Stomach (tissue), 9 donors: ENCODE results near the gene LRRC4C. TPM values are rescaled to one million over a fixed set of nuclear protein-coding genes. Genes with fewer than 3 reads are reported as not detected.

Source experiments
- DNase-seq, 2 donors: peaks; one replicate each; pipeline versions ENCODE4 v3.0.0 to v3.0.0-alpha.2; 2013 to 2019
- H3K27ac ChIP-seq, 5 donors: fragments of 200-600 bp in 4 of 5; sonication (generic) in 4 of 5; one replicate each; pipeline ENCODE4 v1.5.1; 2013 to 2019; ENCODE audit warnings: mild to moderate bottlenecking in 1 of 5, moderate library complexity in 1 of 5
- H3K27me3 ChIP-seq, 3 donors: fragments of 200-600 bp; sonication (generic); one replicate each; pipeline ENCODE4 v1.5.1; 2017 to 2019; ENCODE audit warnings: mixed run types in 1 of 3
- H3K36me3 ChIP-seq, 4 donors: fragments of 200-600 bp; sonication (generic); 1 replicate in 3 of 4; 2 replicates in 1 of 4; pipeline ENCODE4 v1.5.1; 2016 to 2019
- H3K4me1 ChIP-seq, 4 donors: fragments of 200-600 bp; sonication (generic); one replicate each; pipeline ENCODE4 v1.5.1; 2016 to 2019
- H3K4me3 ChIP-seq, 4 donors: fragments of 200-600 bp; sonication (generic) in 3 of 4; one replicate each; pipeline ENCODE4 v1.5.1; 2016 to 2019; ENCODE audit warnings: mild to moderate bottlenecking in 1 of 4
- H3K9me3 ChIP-seq, 4 donors: fragments of 200-600 bp; sonication (generic); one replicate each; pipeline ENCODE4 v1.5.1; 2016 to 2019
- CTCF ChIP-seq, 7 experiments: fragments of 450-650 bp in 4 of 7; fragments of 200-600 bp in 3 of 7; sonication (generic) in 3 of 7; IDR thresholded peaks; one replicate each; pipeline ENCODE4 v1.5.1; 2016 to 2019; ENCODE audit warnings: antibody characterized with exemption in 7 of 7, control low read depth in 2 of 7, mild to moderate bottlenecking in 1 of 7
- EP300 ChIP-seq: sonication (generic); formaldehyde crosslinking; IDR thresholded peaks from one replicate; pipeline ENCODE4 v1.6.1; 2017; ENCODE audit warnings: antibody characterized with exemption
- POLR2A ChIP-seq, 4 donors: fragments of 450-650 bp; IDR thresholded peaks; one replicate each; pipeline ENCODE4 v1.6.1; 2016; ENCODE audit warnings: antibody characterized with exemption in 4 of 4, control low read depth in 2 of 4, mild to moderate bottlenecking in 1 of 4, moderate library complexity in 1 of 4
- POLR2AphosphoS5 ChIP-seq, 3 donors: sonication (generic); formaldehyde crosslinking; IDR thresholded peaks; one replicate each; pipeline ENCODE4 v1.6.1; 2016; ENCODE audit warnings: antibody characterized with exemption in 3 of 3
- WGBS, 5 donors: extraction: QIAGEN DNeasy Blood & Tissue Kit in 3 of 5; methylation state at CpG; one replicate each; pipeline versions ENCODE4 v1.1.5 to v1.1.7; 2013 to 2018; 5-methylcytosine and 5-hydroxymethylcytosine counted together
- intact Hi-C: fragments of 100-400 bp; cut with DNase I; formaldehyde crosslinking; loops from one replicate; pipeline ENCODE4 v1.15.1; 2023; ENCODE audit warnings: low total_unique reads
- polyA plus RNA-seq, 3 donors: library from polyadenylated mRNA; stranded (reverse); fragments of 200-250 nt; gene quantifications; one replicate each; pipeline ENCODE4 v1.2.3, GENCODE V29; 2013
- total RNA-seq, 5 donors: library from RNA; depleted of rRNA; stranded (reverse); fragments of >200 nt; gene quantifications; one replicate each; pipeline versions ENCODE4 v1.1.0 to v1.2.3, GENCODE V29; 2014 to 2016
- donor health status: healthy with polysubstance abuse.
- donor health status: Bipolar disorder and iron deficiency.
- donor health status: healthy.

Gene LRRC4C
- total and polyA plus RNA-seq, 8 donors, result 0.31 to 3.3 (median 0.45) TPM; not detected in 4

GRCh38 chr11:40732132-40732531 lies 727.3 kb downstream of the LRRC4C start:
- DNase-seq, result peak in 1 of 2 donors; percentile 8

GRCh38 chr11:40722179-40722795 lies 737.2 kb downstream of the LRRC4C start:
- Histone ChIP-seq H3K4me1 (no peaks in the 10 kb centered on the region), H3K9me3 (no peaks in the 10 kb centered on the region), H3K4me3 (no peak overlapping the region), H3K27ac (no peak overlapping the region), H3K27me3 (no peaks in the 10 kb centered on the region), H3K36me3 (no peaks in the 10 kb centered on the region)
- TF ChIP-seq EP300 (no peak), CTCF (IDR thresholded peaks at IDR 0.05) (peak in 3 of 7 experiments; percentile 34 to 40 (median 38)), POLR2AphosphoS5 (IDR thresholded peaks at IDR 0.05) (no peak)
- intact Hi-C loops, result no loop called here
- DNase-seq, result peak in 1 of 2 donors; percentile 29
- WGBS, 5 donors, result 23 to 33% (median 28%) methylated on average over 10 of the region's 10 CpGs

More at GRCh38 chr11:40732132-40732531, 727.3 kb downstream of the LRRC4C start:
- 24 to 51% (median 50%) methylated on average over 4 of the region's 4 CpGs for WGBS, 5 donors
- TF ChIP-seq POLR2AphosphoS5 (IDR thresholded peaks at IDR 0.05), result no peak
- no peak for TF ChIP-seq POLR2A (IDR thresholded peaks at IDR 0.05)
- TF ChIP-seq CTCF (IDR thresholded peaks at IDR 0.05), result no peak
- Histone ChIP-seq H3K27me3 (no peaks in the 10 kb centered on the region), H3K4me3 (no peak overlapping the region), H3K36me3 (no peaks in the 10 kb centered on the region), H3K27ac (no peak overlapping the region), H3K9me3 (peaks cover 0 to 8% (median 4%) of the 10 kb centered on the region in 4 donors), H3K4me1 (no peaks in the 10 kb centered on the region)
- intact Hi-C loops, result no loop called here

GRCh38 chr11:40716344-40717130 lies 742.9 kb downstream of the LRRC4C start:
- no peak for TF ChIP-seq CTCF (IDR thresholded peaks at IDR 0.05)
- no peak for TF ChIP-seq POLR2A (IDR thresholded peaks at IDR 0.05)
- TF ChIP-seq POLR2AphosphoS5 (IDR thresholded peaks at IDR 0.05), result no peak
- no peak for TF ChIP-seq EP300
- intact Hi-C loops, result no loop called here
- Histone ChIP-seq H3K9me3 (no peaks in the 10 kb centered on the region), H3K4me1 (no peaks in the 10 kb centered on the region), H3K4me3 (no peak overlapping the region), H3K27ac (no peak overlapping the region), H3K27me3 (no peaks in the 10 kb centered on the region), H3K36me3 (no peaks in the 10 kb centered on the region)
- 27 to 42% (median 30%) methylated on average over 3 of the region's 3 CpGs for WGBS, 5 donors
- no peak for DNase-seq

GRCh38 chr11:40713083-40713482 lies 746.4 kb downstream of the LRRC4C start:
- H3K4me3 ChIP-seq, result no peak overlapping the region
- no peaks in the 10 kb centered on the region for H3K36me3 ChIP-seq
- WGBS, 5 donors, result 75 to 91% (median 80%) methylated on average over 4 of the region's 4 CpGs
- H3K27ac ChIP-seq, result no peak overlapping the region
- peaks cover 0 to 9% (median 0%) of the 10 kb centered on the region in 4 donors for H3K9me3 ChIP-seq
- TF ChIP-seq EP300, result no peak
- TF ChIP-seq POLR2A (IDR thresholded peaks at IDR 0.05), result no peak
- TF ChIP-seq POLR2AphosphoS5 (IDR thresholded peaks at IDR 0.05), result no peak
- TF ChIP-seq CTCF (IDR thresholded peaks at IDR 0.05), result no peak
- no peaks in the 10 kb centered on the region for H3K27me3 ChIP-seq
- no peak for DNase-seq
- intact Hi-C loops, result no loop called here
- no peaks in the 10 kb centered on the region for H3K4me1 ChIP-seq
